HG03139 (cell line): ENCODE data around the gene AGTRAP.

ENCODE experiments used
- ATAC-seq: cut with Tn5 transposase; IDR thresholded peaks from one replicate; pipeline ENCODE4 v1.9.1; 2021; ENCODE audit not compliant: unreplicated experiment

Gene AGTRAP

GRCh38 chr1:11757047-11757446 lies 21.1 kb downstream of the AGTRAP start:
- no peak for ATAC-seq

- ATAC-seq = no peak
These were observed 23.9 kb downstream of the AGTRAP start for GRCh38 chr1:11759791-11760190.

- no peak for ATAC-seq
These were observed 25.3 kb downstream of the AGTRAP start for GRCh38 chr1:11761285-11761684.

GRCh38 chr1:11761988-11762406 lies 26.1 kb downstream of the AGTRAP start, which contains the start of gene C1orf167:
C1orf167 (plus strand) TSS chr1:11762193; CDS start chr1:11764401, 2,208 bp downstream.
- ATAC-seq = no peak

GRCh38 chr1:11764115-11764514 lies 28.2 kb downstream of the AGTRAP start:
- ATAC-seq = no peak

- ATAC-seq = no peak
These were observed 28.6 kb downstream of the AGTRAP start for GRCh38 chr1:11764519-11764918.

GRCh38 chr1:11765661-11766428 lies 29.9 kb downstream of the AGTRAP start:
- ATAC-seq = no peak

- no peak for ATAC-seq
These were observed 30.5 kb downstream of the AGTRAP start for GRCh38 chr1:11766429-11766776.

- no peak for ATAC-seq
These were observed 32.2 kb downstream of the AGTRAP start for GRCh38 chr1:11767922-11768704.

- no peak for ATAC-seq
These were observed 32.9 kb downstream of the AGTRAP start for GRCh38 chr1:11768821-11769220.

- ATAC-seq = no peak
These were observed 33.3 kb downstream of the AGTRAP start for GRCh38 chr1:11769274-11769673.

- no peak for ATAC-seq
These were observed 34.1 kb downstream of the AGTRAP start for GRCh38 chr1:11770011-11770410.

- no peak for ATAC-seq
These were observed 35.6 kb downstream of the AGTRAP start for GRCh38 chr1:11771481-11772043.

- no peak for ATAC-seq
These were observed 36.5 kb downstream of the AGTRAP start for GRCh38 chr1:11772458-11772857.

GRCh38 chr1:11774753-11775152 lies 38.8 kb downstream of the AGTRAP start:
- ATAC-seq = no peak

- no peak for ATAC-seq
These were observed 41.9 kb downstream of the AGTRAP start for GRCh38 chr1:11777658-11778322.

GRCh38 chr1:11778336-11778735 lies 42.4 kb downstream of the AGTRAP start:
- ATAC-seq = no peak

GRCh38 chr1:11778844-11779623 lies 43.1 kb downstream of the AGTRAP start:
- no peak for ATAC-seq

GRCh38 chr1:11779715-11780379 lies 43.9 kb downstream of the AGTRAP start:
- ATAC-seq = no peak
